Neural cell (in vitro differentiated cells): ENCODE results near the gene GTF2H1.

Experiments used
- CTCF ChIP-seq: fragments of 450-650 bp; IDR thresholded peaks from 2 replicates; pipeline ENCODE4 v1.5.1; 2014; ENCODE audit warnings: antibody characterized with exemption, mild to moderate bottlenecking, moderate library complexity; ENCODE audit not compliant: poor library complexity, severe bottlenecking
- EP300 ChIP-seq: fragments of 450-650 bp; conservative IDR thresholded peaks from 2 replicates; pipeline ENCODE4 v1.6.1; 2014; ENCODE audit warnings: antibody characterized with exemption, mild to moderate bottlenecking, moderate library complexity; ENCODE audit not compliant: poor library complexity, severe bottlenecking
- EZH2 ChIP-seq: fragments of 200-600, 300-800 bp; shearing (Covaris generic), sonication (generic); IDR thresholded peaks from 2 replicates; pipeline ENCODE4 v1.6.1; 2014; ENCODE audit warnings: antibody characterized with exemption, low read length, borderline replicate concordance, mild to moderate bottlenecking; ENCODE audit not compliant: insufficient read depth, poor library complexity, severe bottlenecking
- MXI1 ChIP-seq: fragments of 450-650 bp; conservative IDR thresholded peaks from 2 replicates; pipeline ENCODE4 v1.6.1; 2014; ENCODE audit warnings: antibody characterized with exemption, mild to moderate bottlenecking; ENCODE audit not compliant: poor library complexity, severe bottlenecking
- POLR2AphosphoS5 ChIP-seq: IDR thresholded peaks from 2 replicates; pipeline ENCODE4 v1.6.1; 2012
- RAD21 ChIP-seq: fragments of 450-650 bp; conservative IDR thresholded peaks from 2 replicates; pipeline ENCODE4 v1.6.1; 2014; ENCODE audit warnings: antibody characterized with exemption, mild to moderate bottlenecking, moderate library complexity
- REST ChIP-seq: IDR thresholded peaks from 2 replicates; pipeline ENCODE4 v1.6.1; 2012; ENCODE audit warnings: borderline replicate concordance
- SMC3 ChIP-seq: fragments of 450-650 bp; conservative IDR thresholded peaks from 2 replicates; pipeline ENCODE4 v1.6.1; 2014; ENCODE audit warnings: antibody characterized with exemption, mild to moderate bottlenecking, moderate library complexity; ENCODE audit not compliant: poor library complexity
- TAF1 ChIP-seq: IDR thresholded peaks from 2 replicates; pipeline ENCODE4 v1.6.1; 2012; ENCODE audit warnings: low read depth

GRCh38 chr11:18314784-18315523 is 7.4 kb upstream of the GTF2H1 start:
- no peak for TF ChIP-seq EZH2
- TF ChIP-seq POLR2AphosphoS5, result no peak
- no peak for TF ChIP-seq MXI1
- TF ChIP-seq CTCF, result no peak
- no peak for TF ChIP-seq EP300
- TF ChIP-seq REST, result no peak
- TF ChIP-seq TAF1, result no peak
- no peak for TF ChIP-seq RAD21
- no peak for TF ChIP-seq SMC3
